HCT116 (cell line): ENCODE data around the gene NEUROG1. TPM values are rescaled to one million over a fixed set of nuclear protein-coding genes. Genes with fewer than 3 reads are reported as not detected.

ENCODE experiments used
- ATAC-seq: fragments of 200-7000 bp; cut with Tn5 transposase; 2 replicates; pipeline ENCODE4 v1.9.1; 2020; ENCODE audit warnings: mild to moderate bottlenecking, moderate library complexity
- BruUV-seq: library from RNA; stranded (reverse); fragments of 400-500 nt; replicated peaks from 2 replicates; lab custom pipeline; 2021; lab: Mats Ljungman, UMichigan
- CTCF ChIA-PET: fragments of 300-600 bp; sonication (Branson Sonifier 250); formaldehyde crosslinking; loops from one replicate; lab custom pipeline; 2021; ENCODE audit warnings: antibody characterized with exemption; lab: Charles Lee
- POLR2A ChIA-PET: fragments of 300-600, 350-600 bp; sonication (Branson Sonifier 250); formaldehyde crosslinking; loops from one replicate; lab custom pipeline; 2021; ENCODE audit warnings: antibody characterized with exemption; lab: Charles Lee
- RAD21 ChIA-PET, 2 experiments: fragments of 300-600 bp; sonication (Branson Sonifier 250); formaldehyde crosslinking; loops; one replicate each; lab custom pipeline; 2023; ENCODE audit warnings: low total read pairs in 2 of 2; ENCODE audit not compliant: uncharacterized antibody in 2 of 2, unreplicated experiment in 2 of 2, low non-redundant PET in 1 of 2; lab: Charles Lee
- DNase-seq: peaks from one replicate; pipeline ENCODE4 v3.0.0-alpha.2; 2010; ENCODE audit warnings: low read depth, low spot score
- H2AFZ ChIP-seq: fragments of 200-600 bp; shearing (Covaris generic), sonication (generic); 2 replicates; pipeline ENCODE4 v1.6.1; 2017; ENCODE audit warnings: low read depth, mixed run types, mixed read lengths, antibody characterized with exemption, low read length; ENCODE audit not compliant: poor library complexity, severe bottlenecking
- H3K27ac ChIP-seq: 2 replicates; pipeline ENCODE4 v1.5.1; 2012; ENCODE audit warnings: low read depth, low read length
- H3K27me3 ChIP-seq: fragments of 200-600 bp; sonication (generic); 2 replicates; pipeline ENCODE4 v1.6.1; 2016; ENCODE audit warnings: mixed run types, low read length, mixed read lengths; ENCODE audit not compliant: insufficient read depth
- H3K36me3 ChIP-seq, 2 experiments: fragments of 200-500 bp in 1 of 2; fragments of 200-600 bp in 1 of 2; sonication (Bioruptor generic) in 1 of 2; sonication (generic) in 1 of 2; 2 replicates each; pipeline versions ENCODE4 v1.5.1 to v1.6.1; 2014 to 2016; ENCODE audit warnings: low read length in 2 of 2, inconsistent platforms in 1 of 2, mixed read lengths in 1 of 2, mixed run types in 1 of 2; ENCODE audit not compliant: insufficient read depth in 2 of 2, control insufficient read depth in 1 of 2
- H3K4me1 ChIP-seq, 2 experiments: fragments of 200-600 bp in 1 of 2; sonication (generic) in 1 of 2; 2 replicates each; pipeline versions ENCODE4 v1.5.1 to v1.6.1; 2012 to 2017; ENCODE audit warnings: low read length in 2 of 2, inconsistent platforms in 1 of 2, mild to moderate bottlenecking in 1 of 2, mixed read lengths in 1 of 2, mixed run types in 1 of 2, moderate library complexity in 1 of 2; ENCODE audit not compliant: insufficient read depth in 2 of 2, control insufficient read depth in 1 of 2
- H3K4me2 ChIP-seq: fragments of 200-600 bp; sonication (generic); 2 replicates; pipeline ENCODE4 v1.6.1; 2017; ENCODE audit warnings: mixed run types, low read length, mixed read lengths
- H3K4me3 ChIP-seq, 2 experiments: fragments of 200-600 bp in 1 of 2; sonication (generic) in 1 of 2; replicated peaks in 1 of 2; 2 replicates each; pipeline ENCODE4 v1.5.1; 2011 to 2016; ENCODE audit warnings: low read length in 2 of 2, control low read depth in 1 of 2, low read depth in 1 of 2, mild to moderate bottlenecking in 1 of 2, mixed read lengths in 1 of 2, mixed run types in 1 of 2
- H3K79me2 ChIP-seq: fragments of 200-600 bp; sonication (generic); 2 replicates; pipeline ENCODE4 v1.6.1; 2017; ENCODE audit warnings: mild to moderate bottlenecking, mixed run types, low read length, moderate library complexity, mixed read lengths; ENCODE audit not compliant: insufficient read depth
- H3K9ac ChIP-seq: fragments of 200-600 bp; sonication (generic); 2 replicates; pipeline ENCODE4 v1.6.1; 2016; ENCODE audit warnings: low read length, mixed read lengths
- H3K9me2 ChIP-seq: fragments of 200-600 bp; sonication (generic), shearing (Covaris generic); 2 replicates; pipeline ENCODE4 v1.6.1; 2017; ENCODE audit warnings: mixed run types, mild to moderate bottlenecking, moderate library complexity; ENCODE audit not compliant: insufficient read depth
- H3K9me3 ChIP-seq, 2 experiments: fragments of 200-500 bp in 1 of 2; fragments of 200-600 bp in 1 of 2; sonication (Bioruptor generic) in 1 of 2; sonication (generic) in 1 of 2; 2 replicates each; pipeline ENCODE4 v1.6.1; 2014 to 2017; ENCODE audit warnings: low read length in 2 of 2, mixed read lengths in 2 of 2, inconsistent platforms in 1 of 2, low read depth in 1 of 2, mild to moderate bottlenecking in 1 of 2, mixed run types in 1 of 2, moderate library complexity in 1 of 2; ENCODE audit not compliant: control insufficient read depth in 1 of 2, insufficient read depth in 1 of 2
- H4K20me1 ChIP-seq: fragments of 200-600 bp; sonication (generic), shearing (Covaris generic); 2 replicates; pipeline ENCODE4 v1.6.1; 2017; ENCODE audit warnings: mixed run types, mild to moderate bottlenecking, moderate library complexity; ENCODE audit not compliant: insufficient read depth
- CBX3 ChIP-seq: IDR thresholded peaks from 2 replicates; pipeline ENCODE4 v1.6.1; 2012; ENCODE audit warnings: low read depth
- CEBPB ChIP-seq: IDR thresholded peaks from 2 replicates; pipeline ENCODE4 v1.6.1; 2012; ENCODE audit warnings: low read depth
- POLR2AphosphoS5 ChIP-seq: IDR thresholded peaks from 2 replicates; pipeline ENCODE4 v1.6.1; 2011; ENCODE audit warnings: mild to moderate bottlenecking, low read depth, low read length, moderate library complexity
- SIN3A ChIP-seq: IDR thresholded peaks from 2 replicates; pipeline ENCODE4 v1.6.1; 2012; ENCODE audit warnings: low read depth
- SP1 ChIP-seq: IDR thresholded peaks from 2 replicates; pipeline ENCODE4 v1.6.1; 2012; ENCODE audit warnings: low read depth
- TCF7L2 ChIP-seq: IDR thresholded peaks from 2 replicates; pipeline ENCODE4 v1.7.0; 2011; ENCODE audit warnings: borderline replicate concordance, inconsistent platforms; ENCODE audit not compliant: insufficient read depth, insufficient read length; ENCODE audit errors: extremely low read depth
- YY1 ChIP-seq: IDR thresholded peaks from 2 replicates; pipeline ENCODE4 v1.6.1; 2011; ENCODE audit warnings: low read length, low read depth, moderate library complexity, mild to moderate bottlenecking; ENCODE audit not compliant: insufficient replicate concordance; ENCODE audit errors: extremely low read depth
- ZFX ChIP-seq: fragments of 450-650 bp; IDR thresholded peaks from 2 replicates; pipeline ENCODE4 v1.6.1; 2017
- intact Hi-C: fragments of 100-400 bp; cut with micrococcal nuclease; formaldehyde crosslinking; loops from 2 replicates; pipeline ENCODE4 v1.10.0; 2022
- total RNA-seq: library from RNA; stranded (reverse); gene quantifications from one replicate; pipeline ENCODE4 v1.2.1, GENCODE V29; 2021; ENCODE audit not compliant: unreplicated experiment
- TF ChIP-seq, protein P1 (sequence below): IDR thresholded peaks from 2 replicates; pipeline ENCODE4 v1.6.1; 2012; ENCODE audit warnings: low read depth
- TF ChIP-seq, protein P2 (sequence below): IDR thresholded peaks from 2 replicates; pipeline ENCODE4 v1.6.1; 2012
- TF ChIP-seq, protein P3 (sequence below), 3 experiments: fragments of 200-600 bp in 1 of 3; sonication (generic) in 1 of 3; IDR thresholded peaks in 2 of 3; conservative IDR thresholded peaks in 1 of 3; 2 replicates each; pipeline ENCODE4 v1.5.1; 2012 to 2017; ENCODE audit warnings: low read depth in 2 of 3, low read length in 2 of 3, antibody characterized with exemption in 1 of 3, borderline replicate concordance in 1 of 3, control low read depth in 1 of 3, mild to moderate bottlenecking in 1 of 3, mixed read lengths in 1 of 3, mixed run types in 1 of 3, moderate library complexity in 1 of 3; ENCODE audit not compliant: insufficient read depth in 1 of 3

The NEUROG1 gene
- total RNA-seq, 1 experiment from 2014 or later, result not detected

GRCh38 chr5:135487037-135487395, 48.7 kb downstream of the NEUROG1 start:
- Histone ChIP-seq H3K4me3 (no peak overlapping the region), H3K79me2 (no peaks in the 10 kb centered on the region), H3K9ac (no peak overlapping the region), H4K20me1 (no peaks in the 10 kb centered on the region), H3K9me2 (no peaks in the 10 kb centered on the region), H3K9me3 (no peaks in the 10 kb centered on the region), H2AFZ (no peak overlapping the region), H3K4me1 (peaks cover 13 to 19% of the 10 kb centered on the region in 2 experiments), H3K36me3 (no peaks in the 10 kb centered on the region)
- BruUV-seq, result no TSS peak
- intact Hi-C loops, result no loop called here
- ChIA-PET CTCF (interaction anchor here (0.9 to 2.4 kb wide), 4 partner anchors 21 to 79 kb away, joined by 4 to 7 read pairs (median 4); no protein-coding TSS in a partner anchor), RAD21 (no interaction called here)
- ATAC-seq, result no peak
- TF ChIP-seq, protein P1, sequence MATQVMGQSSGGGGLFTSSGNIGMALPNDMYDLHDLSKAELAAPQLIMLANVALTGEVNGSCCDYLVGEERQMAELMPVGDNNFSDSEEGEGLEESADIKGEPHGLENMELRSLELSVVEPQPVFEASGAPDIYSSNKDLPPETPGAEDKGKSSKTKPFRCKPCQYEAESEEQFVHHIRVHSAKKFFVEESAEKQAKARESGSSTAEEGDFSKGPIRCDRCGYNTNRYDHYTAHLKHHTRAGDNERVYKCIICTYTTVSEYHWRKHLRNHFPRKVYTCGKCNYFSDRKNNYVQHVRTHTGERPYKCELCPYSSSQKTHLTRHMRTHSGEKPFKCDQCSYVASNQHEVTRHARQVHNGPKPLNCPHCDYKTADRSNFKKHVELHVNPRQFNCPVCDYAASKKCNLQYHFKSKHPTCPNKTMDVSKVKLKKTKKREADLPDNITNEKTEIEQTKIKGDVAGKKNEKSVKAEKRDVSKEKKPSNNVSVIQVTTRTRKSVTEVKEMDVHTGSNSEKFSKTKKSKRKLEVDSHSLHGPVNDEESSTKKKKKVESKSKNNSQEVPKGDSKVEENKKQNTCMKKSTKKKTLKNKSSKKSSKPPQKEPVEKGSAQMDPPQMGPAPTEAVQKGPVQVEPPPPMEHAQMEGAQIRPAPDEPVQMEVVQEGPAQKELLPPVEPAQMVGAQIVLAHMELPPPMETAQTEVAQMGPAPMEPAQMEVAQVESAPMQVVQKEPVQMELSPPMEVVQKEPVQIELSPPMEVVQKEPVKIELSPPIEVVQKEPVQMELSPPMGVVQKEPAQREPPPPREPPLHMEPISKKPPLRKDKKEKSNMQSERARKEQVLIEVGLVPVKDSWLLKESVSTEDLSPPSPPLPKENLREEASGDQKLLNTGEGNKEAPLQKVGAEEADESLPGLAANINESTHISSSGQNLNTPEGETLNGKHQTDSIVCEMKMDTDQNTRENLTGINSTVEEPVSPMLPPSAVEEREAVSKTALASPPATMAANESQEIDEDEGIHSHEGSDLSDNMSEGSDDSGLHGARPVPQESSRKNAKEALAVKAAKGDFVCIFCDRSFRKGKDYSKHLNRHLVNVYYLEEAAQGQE, result no peak
- TF ChIP-seq CBX3 (no peak), ZFX (no peak), YY1 (no peak), TCF7L2 (no peak), CEBPB (no peak), SIN3A (no peak), SP1 (no peak), POLR2AphosphoS5 (no peak)
- TF ChIP-seq, protein P2, sequence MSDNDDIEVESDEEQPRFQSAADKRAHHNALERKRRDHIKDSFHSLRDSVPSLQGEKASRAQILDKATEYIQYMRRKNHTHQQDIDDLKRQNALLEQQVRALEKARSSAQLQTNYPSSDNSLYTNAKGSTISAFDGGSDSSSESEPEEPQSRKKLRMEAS, result no peak
- TF ChIP-seq, protein P3, sequence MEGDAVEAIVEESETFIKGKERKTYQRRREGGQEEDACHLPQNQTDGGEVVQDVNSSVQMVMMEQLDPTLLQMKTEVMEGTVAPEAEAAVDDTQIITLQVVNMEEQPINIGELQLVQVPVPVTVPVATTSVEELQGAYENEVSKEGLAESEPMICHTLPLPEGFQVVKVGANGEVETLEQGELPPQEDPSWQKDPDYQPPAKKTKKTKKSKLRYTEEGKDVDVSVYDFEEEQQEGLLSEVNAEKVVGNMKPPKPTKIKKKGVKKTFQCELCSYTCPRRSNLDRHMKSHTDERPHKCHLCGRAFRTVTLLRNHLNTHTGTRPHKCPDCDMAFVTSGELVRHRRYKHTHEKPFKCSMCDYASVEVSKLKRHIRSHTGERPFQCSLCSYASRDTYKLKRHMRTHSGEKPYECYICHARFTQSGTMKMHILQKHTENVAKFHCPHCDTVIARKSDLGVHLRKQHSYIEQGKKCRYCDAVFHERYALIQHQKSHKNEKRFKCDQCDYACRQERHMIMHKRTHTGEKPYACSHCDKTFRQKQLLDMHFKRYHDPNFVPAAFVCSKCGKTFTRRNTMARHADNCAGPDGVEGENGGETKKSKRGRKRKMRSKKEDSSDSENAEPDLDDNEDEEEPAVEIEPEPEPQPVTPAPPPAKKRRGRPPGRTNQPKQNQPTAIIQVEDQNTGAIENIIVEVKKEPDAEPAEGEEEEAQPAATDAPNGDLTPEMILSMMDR (IDR thresholded peaks at IDR 0.05 in 2 of 3, conservative IDR thresholded peaks at IDR 0.05 in 1 of 3; ENCODE audit: borderline replicate concordance in 1 of 3, insufficient read depth in 1 of 3, low read depth in 2 of 3, low read length in 2 of 3), result no peak
- TF ChIP-seq, all 23 proteins: peak for 0
- no peak overlapping the region for H3K27ac ChIP-seq
- H3K27me3 ChIP-seq, result no peaks in the 10 kb centered on the region
- POLR2A ChIA-PET, result no interaction called here
- H3K4me2 ChIP-seq, result no peak overlapping the region
- DNase-seq, result no peak
